ENCODE measurements around the gene MUC6.

- TF ChIP-seq POLR2A (IDR thresholded peaks at IDR 0.05; ENCODE audit: low read length) (no peak), GATA1 (IDR thresholded peaks at IDR 0.05; ENCODE audit: low read depth, low read length) (no peak)
These were observed 48.3 kb upstream of the MUC6 start for GRCh38 chr11:1084561-1085439.
